ENCODE data around the gene COL2A1. TPM values are rescaled to one million over a fixed set of nuclear protein-coding genes. Genes with fewer than 3 reads are reported as not detected.

The COL2A1 gene
- total RNA-seq, 3 donors from 2014 or later (not counting 1 experiment from before 2014, with no cell fraction given), result not detected

DNA sequence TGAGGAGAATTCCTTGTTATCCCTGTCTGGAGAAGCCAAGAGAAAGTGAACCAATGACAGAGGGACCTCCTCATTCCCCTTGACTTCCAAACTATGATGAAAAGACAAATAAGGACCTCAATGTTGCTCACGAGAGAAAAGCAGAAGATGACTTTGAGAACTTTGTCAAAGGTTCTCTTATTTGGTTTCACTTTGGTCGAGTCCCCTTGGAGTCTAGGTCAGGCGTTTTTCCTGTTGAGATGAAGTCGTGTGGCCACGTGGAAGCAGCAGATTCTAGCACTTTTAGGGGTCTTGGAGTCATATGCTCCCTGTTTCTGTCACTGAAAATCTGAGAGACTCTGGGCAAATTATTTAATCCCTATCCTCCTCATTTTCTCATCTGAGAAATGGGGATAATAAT is 33.8 kb upstream of the COL2A1 start:
- no peaks in the 10 kb centered on the region for H3K27me3 ChIP-seq (ENCODE audit: control insufficient read depth, insufficient read depth, low read length)
- no peak overlapping the region for H3K4me3 Mint-ChIP-seq
- H3K36me3 ChIP-seq (ENCODE audit: control insufficient read depth, insufficient read depth, low read length), result no peaks in the 10 kb centered on the region
- no peak overlapping the region for H3K27ac Mint-ChIP-seq
- peaks cover under 1% of the 10 kb centered on the region for H3K36me3 Mint-ChIP-seq
- TF ChIP-seq, protein P1, sequence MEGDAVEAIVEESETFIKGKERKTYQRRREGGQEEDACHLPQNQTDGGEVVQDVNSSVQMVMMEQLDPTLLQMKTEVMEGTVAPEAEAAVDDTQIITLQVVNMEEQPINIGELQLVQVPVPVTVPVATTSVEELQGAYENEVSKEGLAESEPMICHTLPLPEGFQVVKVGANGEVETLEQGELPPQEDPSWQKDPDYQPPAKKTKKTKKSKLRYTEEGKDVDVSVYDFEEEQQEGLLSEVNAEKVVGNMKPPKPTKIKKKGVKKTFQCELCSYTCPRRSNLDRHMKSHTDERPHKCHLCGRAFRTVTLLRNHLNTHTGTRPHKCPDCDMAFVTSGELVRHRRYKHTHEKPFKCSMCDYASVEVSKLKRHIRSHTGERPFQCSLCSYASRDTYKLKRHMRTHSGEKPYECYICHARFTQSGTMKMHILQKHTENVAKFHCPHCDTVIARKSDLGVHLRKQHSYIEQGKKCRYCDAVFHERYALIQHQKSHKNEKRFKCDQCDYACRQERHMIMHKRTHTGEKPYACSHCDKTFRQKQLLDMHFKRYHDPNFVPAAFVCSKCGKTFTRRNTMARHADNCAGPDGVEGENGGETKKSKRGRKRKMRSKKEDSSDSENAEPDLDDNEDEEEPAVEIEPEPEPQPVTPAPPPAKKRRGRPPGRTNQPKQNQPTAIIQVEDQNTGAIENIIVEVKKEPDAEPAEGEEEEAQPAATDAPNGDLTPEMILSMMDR (IDR thresholded peaks at IDR 0.05), result no peak
- H3K9me3 ChIP-seq (ENCODE audit: control insufficient read depth, insufficient read depth, low read length), result no peaks in the 10 kb centered on the region
- WGBS (ENCODE audit: insufficient coverage), result 28% methylated on average over 5 of the region's 5 CpGs
- ATAC-seq, result no peak
- no peaks in the 10 kb centered on the region for H3K4me1 ChIP-seq (ENCODE audit: control insufficient read depth, insufficient read depth, low read length)
- no peak for DNase-seq
- H3K4me1 Mint-ChIP-seq, result peaks cover 9 to 14% of the 10 kb centered on the region in 2 donors
- no peak overlapping the region for H3K27ac ChIP-seq (ENCODE audit: low read length)
- H3K9me3 Mint-ChIP-seq, result no peaks in the 10 kb centered on the region
- H3K27me3 Mint-ChIP-seq (ENCODE audit: low read depth in 2 of 2), result no peaks in the 10 kb centered on the region
- intact Hi-C loops (cut with micrococcal nuclease), result no loop called here
- H3K4me3 ChIP-seq (ENCODE audit: low read length), result no peak overlapping the region

DNA sequence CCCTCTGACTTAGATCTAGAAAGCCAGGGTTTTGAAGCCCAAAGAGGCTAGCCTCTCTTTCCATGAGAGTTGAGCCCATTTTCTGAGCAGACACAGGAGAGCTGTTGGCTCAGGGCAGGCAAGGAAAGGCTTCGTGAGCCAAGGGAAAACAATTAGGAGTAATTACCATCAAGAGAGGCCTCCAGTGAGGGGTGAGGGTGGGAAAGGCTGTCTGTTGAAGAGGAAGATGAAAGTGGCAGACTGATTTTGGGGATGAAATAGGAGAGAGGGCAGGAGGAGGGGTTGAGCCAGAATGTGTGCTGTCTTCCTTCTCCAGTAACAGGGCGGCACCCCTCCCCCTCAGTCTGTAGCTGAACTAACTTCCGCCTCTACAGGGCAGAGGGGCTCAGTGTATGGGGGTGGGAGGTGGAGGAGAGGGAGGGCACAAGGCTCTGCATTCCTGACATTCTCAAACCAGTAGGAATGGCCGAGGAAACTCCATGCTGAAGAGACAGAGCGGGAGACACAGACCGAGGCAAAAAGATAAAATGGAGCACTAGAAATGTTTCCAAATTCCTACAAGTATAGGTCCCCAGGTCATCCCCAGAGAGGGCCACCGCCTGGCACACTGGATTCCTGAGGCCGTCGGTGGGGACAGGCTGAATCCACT is 33.1 kb upstream of the COL2A1 start:
- Histone ChIP-seq H3K27me3 (ENCODE audit: control insufficient read depth, insufficient read depth, low read length) (no peaks in the 10 kb centered on the region), H3K4me3 (ENCODE audit: low read length) (no peak overlapping the region), H3K9me3 (ENCODE audit: control insufficient read depth, insufficient read depth, low read length) (no peaks in the 10 kb centered on the region), H3K36me3 (ENCODE audit: control insufficient read depth, insufficient read depth, low read length) (no peaks in the 10 kb centered on the region), H3K4me1 (ENCODE audit: control insufficient read depth, insufficient read depth, low read length) (no peaks in the 10 kb centered on the region), H3K27ac (ENCODE audit: low read length) (no peak overlapping the region)
- H3K4me1 Mint-ChIP-seq, result peaks cover 9 to 14% of the 10 kb centered on the region in 2 donors
- H3K27ac Mint-ChIP-seq, result peak overlapping the region in 1 of 2 donors; percentile 3
- H3K9me3 Mint-ChIP-seq, result no peaks in the 10 kb centered on the region
- intact Hi-C loops (cut with micrococcal nuclease), result no loop called here
- H3K27me3 Mint-ChIP-seq (ENCODE audit: low read depth in 2 of 2), result no peaks in the 10 kb centered on the region
- DNase-seq (no peak), ATAC-seq (no peak)
- TF ChIP-seq, protein P1 (IDR thresholded peaks at IDR 0.05), result no peak
- 82% methylated on average over 8 of the region's 9 CpGs for WGBS (ENCODE audit: insufficient coverage)
- no peaks in the 10 kb centered on the region for H3K36me3 Mint-ChIP-seq
- no peak overlapping the region for H3K4me3 Mint-ChIP-seq

DNA sequence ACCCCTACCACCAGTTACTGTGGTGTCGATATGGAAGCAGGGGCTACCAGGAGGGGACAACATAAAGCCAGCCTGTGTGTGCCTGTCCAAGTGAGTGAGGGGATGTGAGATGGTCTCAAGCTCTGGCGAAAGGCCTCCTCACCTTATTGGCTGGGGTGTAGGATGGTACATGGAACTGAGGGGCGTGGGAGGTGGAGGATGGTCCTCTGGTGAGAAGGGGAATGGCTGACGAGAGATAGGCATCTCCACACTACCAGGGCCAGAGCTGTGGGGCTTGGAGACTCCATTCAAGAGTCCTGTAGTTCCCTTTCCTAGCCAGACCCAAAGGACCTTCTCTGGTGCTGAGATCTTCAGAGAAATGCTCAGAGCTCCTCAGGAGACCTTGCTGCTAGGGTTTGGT is 32.5 kb upstream of the COL2A1 start:
- no peaks in the 10 kb centered on the region for H3K9me3 Mint-ChIP-seq
- Histone ChIP-seq H3K4me3 (ENCODE audit: low read length) (no peak overlapping the region), H3K27me3 (ENCODE audit: control insufficient read depth, insufficient read depth, low read length) (no peaks in the 10 kb centered on the region), H3K4me1 (ENCODE audit: control insufficient read depth, insufficient read depth, low read length) (no peaks in the 10 kb centered on the region), H3K27ac (ENCODE audit: low read length) (no peak overlapping the region), H3K36me3 (ENCODE audit: control insufficient read depth, insufficient read depth, low read length) (no peaks in the 10 kb centered on the region), H3K9me3 (ENCODE audit: control insufficient read depth, insufficient read depth, low read length) (no peaks in the 10 kb centered on the region)
- no peak overlapping the region for H3K4me3 Mint-ChIP-seq
- no peaks in the 10 kb centered on the region for H3K36me3 Mint-ChIP-seq
- H3K27me3 Mint-ChIP-seq (ENCODE audit: low read depth in 2 of 2), result no peaks in the 10 kb centered on the region
- intact Hi-C loops (cut with micrococcal nuclease), result no loop called here
- ATAC-seq (no peak), DNase-seq (no peak)
- 90% methylated on average over 3 of the region's 4 CpGs for WGBS (ENCODE audit: insufficient coverage)
- TF ChIP-seq, protein P1 (IDR thresholded peaks at IDR 0.05), result no peak
- H3K4me1 Mint-ChIP-seq, result peaks cover 9 to 14% of the 10 kb centered on the region in 2 donors
- peak overlapping the region in 1 of 2 donors; percentile 3 for H3K27ac Mint-ChIP-seq
